ENCODE data around the gene TMEM161B. TPM values are rescaled to one million over a fixed set of nuclear protein-coding genes. Genes with fewer than 3 reads are reported as not detected.
A peak's percentile ranks its signal among the peaks of the same experiment; 100 is the strongest.
"Not testable (repeated sequence)": the region's sequence is repeated elsewhere in the genome, so short reads cannot be mapped to it uniquely, and the experiment has no call there.

Gene TMEM161B
- total RNA-seq, 2 experiments from 2014 or later = 22.7 to 23.9 TPM

GRCh38 chr5:88269222-88269771, 652 bp upstream of the TMEM161B start:
- Mint-ChIP-seq H3K27ac (peak overlapping the region; percentile 99), H3K4me1 (ENCODE audit: low read depth) (peaks cover 47% of the 10 kb centered on the region), H3K27me3 (ENCODE audit: low read depth) (no peaks in the 10 kb centered on the region), H3K9me3 (ENCODE audit: insufficient read depth) (peaks cover 11% of the 10 kb centered on the region), H3K4me3 (peak overlapping the region; percentile 100), H3K36me3 (ENCODE audit: low read depth) (peaks cover 59% of the 10 kb centered on the region)
- DNase-seq (peak; percentile 32), ATAC-seq (peak; percentile 14)
- ChIA-PET POLR2A (interaction anchor here (1.8 kb wide), 1 partner anchor 15 kb away, joined by 7 read pairs; no protein-coding TSS in a partner anchor), CTCF (no interaction called here)

- H3K27me3 Mint-ChIP-seq (ENCODE audit: low read depth); H3K4me3 Mint-ChIP-seq; POLR2A ChIA-PET; ATAC-seq; H3K27ac Mint-ChIP-seq; CTCF ChIA-PET; DNase-seq: not testable (repeated sequence)
- Mint-ChIP-seq H3K36me3 (ENCODE audit: low read depth) (peaks cover 52% of the 10 kb centered on the region), H3K4me1 (ENCODE audit: low read depth) (peaks cover 27% of the 10 kb centered on the region), H3K9me3 (ENCODE audit: insufficient read depth) (peaks cover 14% of the 10 kb centered on the region)
Measured at GRCh38 chr5:88264565-88264964, 4.1 kb downstream of the TMEM161B start.

GRCh38 chr5:88263349-88263748, 5.3 kb downstream of the TMEM161B start:
- no peak overlapping the region for H3K4me3 Mint-ChIP-seq
- DNase-seq = no peak
- ChIA-PET CTCF (interaction anchor here (1.0 kb wide), 1 partner anchor 49 kb away, joined by 3 read pairs; no protein-coding TSS in a partner anchor), POLR2A (no interaction called here)
- no peak overlapping the region for H3K27ac Mint-ChIP-seq
- H3K4me1 Mint-ChIP-seq (ENCODE audit: low read depth) = peaks cover 25% of the 10 kb centered on the region
- H3K27me3 Mint-ChIP-seq (ENCODE audit: low read depth) = no peaks in the 10 kb centered on the region
- peaks cover 14% of the 10 kb centered on the region for H3K9me3 Mint-ChIP-seq (ENCODE audit: insufficient read depth)
- peaks cover 51% of the 10 kb centered on the region for H3K36me3 Mint-ChIP-seq (ENCODE audit: low read depth)
- no peak for ATAC-seq

- no peak overlapping the region for H3K27ac Mint-ChIP-seq
- ATAC-seq = no peak
Measured at GRCh38 chr5:88262116-88262515, 6.5 kb downstream of the TMEM161B start.

GRCh38 chr5:88258636-88259035, 10.0 kb downstream of the TMEM161B start:
- peaks cover 27% of the 10 kb centered on the region for H3K36me3 Mint-ChIP-seq (ENCODE audit: low read depth)
- POLR2A ChIA-PET = no interaction called here
- CTCF ChIA-PET = interaction anchor here (1.0 kb wide), 1 partner anchor 8 kb away, joined by 3 read pairs; no protein-coding TSS in a partner anchor
- no peaks in the 10 kb centered on the region for H3K9me3 Mint-ChIP-seq (ENCODE audit: insufficient read depth)
- no peak overlapping the region for H3K4me3 Mint-ChIP-seq
- no peak overlapping the region for H3K27ac Mint-ChIP-seq
- DNase-seq (no peak), ATAC-seq (no peak)
- H3K27me3 Mint-ChIP-seq (ENCODE audit: low read depth) = no peaks in the 10 kb centered on the region
- H3K4me1 Mint-ChIP-seq (ENCODE audit: low read depth) = no peaks in the 10 kb centered on the region

More at GRCh38 chr5:88262116-88262515, 6.5 kb downstream of the TMEM161B start:
- Mint-ChIP-seq H3K9me3 (ENCODE audit: insufficient read depth) (peaks cover 14% of the 10 kb centered on the region), H3K27me3 (ENCODE audit: low read depth) (no peaks in the 10 kb centered on the region), H3K4me1 (ENCODE audit: low read depth) (peaks cover 16% of the 10 kb centered on the region), H3K4me3 (no peak overlapping the region), H3K36me3 (ENCODE audit: low read depth) (peaks cover 51% of the 10 kb centered on the region)
- ChIA-PET POLR2A (no interaction called here), CTCF (interaction anchor here (1.0 kb wide), 1 partner anchor 48 kb away, joined by 3 read pairs; no protein-coding TSS in a partner anchor)
- no peak for DNase-seq

DNA sequence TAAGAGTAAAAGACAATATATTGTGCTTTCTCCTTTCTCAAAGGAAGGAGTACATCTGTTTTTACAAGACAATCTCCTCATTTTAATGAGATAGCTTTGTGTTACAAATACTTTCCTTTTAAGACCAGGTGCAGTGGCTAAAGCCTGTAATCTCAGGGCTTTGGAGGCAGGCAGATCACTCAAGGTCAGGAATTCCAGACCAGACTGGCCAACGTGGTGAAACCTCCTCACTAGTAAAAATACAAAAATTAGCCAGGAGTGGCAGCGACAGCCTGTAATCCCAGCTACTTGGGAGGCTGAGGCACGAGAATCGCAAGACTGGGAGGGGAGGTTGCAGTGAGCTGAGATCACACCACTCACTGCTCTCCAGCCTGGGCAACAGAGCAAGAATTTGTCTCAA, 11.8 kb downstream of the TMEM161B start:
- no peak for DNase-seq
- Mint-ChIP-seq H3K4me1 (ENCODE audit: low read depth) (peaks cover 2% of the 10 kb centered on the region), H3K9me3 (ENCODE audit: insufficient read depth) (no peaks in the 10 kb centered on the region), H3K4me3 (no peak overlapping the region), H3K27ac (no peak overlapping the region), H3K27me3 (ENCODE audit: low read depth) (no peaks in the 10 kb centered on the region), H3K36me3 (ENCODE audit: low read depth) (peaks cover 25% of the 10 kb centered on the region)
- CTCF ChIA-PET = no interaction called here
- ATAC-seq = no peak
- POLR2A ChIA-PET = no interaction called here

DNA sequence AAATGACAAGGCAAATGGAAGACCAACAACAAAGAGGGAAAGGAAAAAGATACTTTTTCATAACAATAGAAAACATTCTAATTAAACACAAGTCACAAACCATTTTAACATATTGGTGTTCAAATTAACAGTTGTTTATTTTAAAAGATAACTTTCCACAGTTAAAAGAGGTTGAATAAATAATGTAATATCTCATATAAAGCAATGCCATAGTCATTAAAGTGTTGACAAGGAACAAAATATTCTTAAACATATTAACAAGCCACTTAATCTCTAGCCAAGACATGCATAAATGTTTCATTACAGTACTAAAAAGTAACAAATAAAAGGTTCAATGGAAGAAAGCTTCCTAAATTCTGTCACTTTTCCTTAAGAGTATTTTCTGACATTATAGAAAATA, 12.6 kb downstream of the TMEM161B start:
- Mint-ChIP-seq H3K4me3 (no peak overlapping the region), H3K9me3 (ENCODE audit: insufficient read depth) (no peaks in the 10 kb centered on the region), H3K4me1 (ENCODE audit: low read depth) (peaks cover 9% of the 10 kb centered on the region), H3K36me3 (ENCODE audit: low read depth) (peaks cover 25% of the 10 kb centered on the region), H3K27ac (no peak overlapping the region), H3K27me3 (ENCODE audit: low read depth) (no peaks in the 10 kb centered on the region)
- ChIA-PET CTCF (no interaction called here), POLR2A (no interaction called here)
- DNase-seq (no peak), ATAC-seq (no peak)

DNA sequence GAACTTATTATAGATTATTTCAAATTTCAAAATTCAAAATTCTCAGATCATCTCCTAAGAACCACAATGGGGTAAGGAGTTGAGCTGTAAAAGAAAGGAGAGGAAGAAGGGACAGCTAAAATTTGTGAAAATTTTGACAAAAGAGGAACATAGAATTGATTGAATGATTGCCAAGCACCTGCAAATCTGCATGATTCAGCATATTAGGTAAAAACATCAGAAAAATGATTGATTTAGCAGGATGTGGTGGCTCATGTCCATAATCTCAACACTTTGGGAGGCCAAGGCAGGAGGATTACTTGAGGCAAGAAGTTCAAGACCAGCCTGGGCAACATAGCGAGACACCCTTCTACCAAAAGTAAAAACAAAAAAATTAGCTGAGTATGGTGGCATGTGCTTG, 14.3 kb downstream of the TMEM161B start:
- Mint-ChIP-seq H3K27me3 (ENCODE audit: low read depth) (no peaks in the 10 kb centered on the region), H3K4me3 (no peak overlapping the region), H3K4me1 (ENCODE audit: low read depth) (peaks cover 24% of the 10 kb centered on the region), H3K27ac (no peak overlapping the region), H3K36me3 (ENCODE audit: low read depth) (peaks cover 37% of the 10 kb centered on the region), H3K9me3 (ENCODE audit: insufficient read depth) (no peaks in the 10 kb centered on the region)
- ChIA-PET CTCF (no interaction called here), POLR2A (interaction anchor here (2.2 kb wide), 1 partner anchor 14 kb away, joined by 7 read pairs; the partner anchor contains the start of gene TMEM161B)
- DNase-seq (no peak), ATAC-seq (no peak)

GRCh38 chr5:88251048-88251711, 17.5 kb downstream of the TMEM161B start:
- ChIA-PET POLR2A (no interaction called here), CTCF (no interaction called here)
- no peaks in the 10 kb centered on the region for H3K27me3 Mint-ChIP-seq (ENCODE audit: low read depth)
- no peak overlapping the region for H3K4me3 Mint-ChIP-seq
- peaks cover 33% of the 10 kb centered on the region for H3K4me1 Mint-ChIP-seq (ENCODE audit: low read depth)
- H3K36me3 Mint-ChIP-seq (ENCODE audit: low read depth) = peaks cover 36% of the 10 kb centered on the region
- H3K27ac Mint-ChIP-seq = peak overlapping the region; percentile 74
- no peaks in the 10 kb centered on the region for H3K9me3 Mint-ChIP-seq (ENCODE audit: insufficient read depth)
- DNase-seq (peak; percentile 44), ATAC-seq (peak; percentile 94)

DNA sequence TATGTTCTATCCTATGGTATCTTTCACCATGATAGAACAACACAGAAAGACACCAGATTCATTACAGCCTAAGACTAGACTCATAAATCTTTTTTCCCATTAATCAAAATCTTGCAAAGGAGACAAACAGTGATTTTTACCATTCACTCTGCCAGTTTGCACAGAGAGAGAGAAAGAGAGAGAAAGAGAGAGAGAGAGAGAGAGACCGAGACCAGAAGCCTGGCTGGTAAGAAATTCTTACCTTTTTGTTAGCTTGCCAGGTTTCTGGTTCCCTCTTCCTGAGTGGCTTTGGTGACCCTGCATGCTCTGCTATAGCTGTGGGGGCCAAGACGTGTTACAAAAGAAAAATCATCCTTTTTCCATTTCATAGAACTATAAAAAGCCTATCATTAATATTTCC, 18.6 kb downstream of the TMEM161B start:
- Mint-ChIP-seq H3K4me1 (ENCODE audit: low read depth) (peaks cover 33% of the 10 kb centered on the region), H3K27ac (no peak overlapping the region), H3K36me3 (ENCODE audit: low read depth) (peaks cover 33% of the 10 kb centered on the region), H3K9me3 (ENCODE audit: insufficient read depth) (no peaks in the 10 kb centered on the region), H3K4me3 (no peak overlapping the region), H3K27me3 (ENCODE audit: low read depth) (no peaks in the 10 kb centered on the region)
- CTCF ChIA-PET = no interaction called here
- POLR2A ChIA-PET = no interaction called here
- ATAC-seq (no peak), DNase-seq (no peak)

- POLR2A ChIA-PET = interaction anchor here (0.8 kb wide), 2 partner anchors 101 to 122 kb away, joined by 3 read pairs; no protein-coding TSS in a partner anchor
- Mint-ChIP-seq H3K9me3 (ENCODE audit: insufficient read depth) (no peaks in the 10 kb centered on the region), H3K27ac (no peak overlapping the region), H3K4me1 (ENCODE audit: low read depth) (peaks cover 35% of the 10 kb centered on the region), H3K4me3 (no peak overlapping the region), H3K36me3 (ENCODE audit: low read depth) (peaks cover 32% of the 10 kb centered on the region), H3K27me3 (ENCODE audit: low read depth) (no peaks in the 10 kb centered on the region)
- no peak for DNase-seq
- CTCF ChIA-PET = no interaction called here
- ATAC-seq = no peak
Measured at GRCh38 chr5:88248743-88249540, 19.7 kb downstream of the TMEM161B start.

- CTCF ChIA-PET = interaction anchor here (0.7 kb wide), 1 partner anchor 11 kb away, joined by 3 read pairs; no protein-coding TSS in a partner anchor
- Mint-ChIP-seq H3K36me3 (ENCODE audit: low read depth) (peaks cover 30% of the 10 kb centered on the region), H3K4me3 (no peak overlapping the region), H3K4me1 (ENCODE audit: low read depth) (peaks cover 35% of the 10 kb centered on the region), H3K27ac (no peak overlapping the region), H3K9me3 (ENCODE audit: insufficient read depth) (no peaks in the 10 kb centered on the region), H3K27me3 (ENCODE audit: low read depth) (no peaks in the 10 kb centered on the region)
- DNase-seq = no peak
- ATAC-seq = no peak
- POLR2A ChIA-PET = interaction anchor here (0.8 kb wide), 2 partner anchors 100 to 121 kb away, joined by 3 read pairs; no protein-coding TSS in a partner anchor
Measured at GRCh38 chr5:88248094-88248493, 20.6 kb downstream of the TMEM161B start.
